Loucy (cell line): Measurements from ENCODE around the gene SPOCK2.
"Not testable (repeated sequence)": the region's sequence is repeated elsewhere in the genome, so short reads cannot be mapped to it uniquely, and the experiment has no call there.

ENCODE experiments used
- H2AFZ ChIP-seq: fragments of 200-600 bp; sonication (generic); 2 replicates; pipeline ENCODE4 v1.6.0; 2016; ENCODE audit warnings: antibody characterized with exemption, mild to moderate bottlenecking, low read length, moderate library complexity
- H3F3A ChIP-seq: fragments of 200-600 bp; 2 replicates; pipeline ENCODE4 v1.6.0; 2016; ENCODE audit warnings: antibody characterized with exemption, low read depth, mild to moderate bottlenecking
- H3K27me3 ChIP-seq: fragments of 200-600 bp; sonication (generic); 2 replicates; pipeline ENCODE4 v1.6.1; 2014; ENCODE audit warnings: low read length, mild to moderate bottlenecking; ENCODE audit not compliant: insufficient read depth, poor library complexity, severe bottlenecking
- H3K36me3 ChIP-seq: fragments of 200-600 bp; sonication (generic); 2 replicates; pipeline ENCODE4 v1.6.1; 2016; ENCODE audit warnings: low read length; ENCODE audit not compliant: insufficient read depth
- H3K4me1 ChIP-seq: fragments of 200-600 bp; sonication (generic); 2 replicates; pipeline ENCODE4 v1.5.1; 2014; ENCODE audit warnings: low read length, mild to moderate bottlenecking; ENCODE audit not compliant: insufficient read depth, poor library complexity, severe bottlenecking
- H3K4me2 ChIP-seq: fragments of 200-600 bp; sonication (generic); 2 replicates; pipeline ENCODE4 v1.6.0; 2014; ENCODE audit warnings: antibody characterized with exemption, low read length, low read depth, mild to moderate bottlenecking; ENCODE audit not compliant: poor library complexity, severe bottlenecking
- H3K4me3 ChIP-seq: fragments of 200-600 bp; sonication (generic); 2 replicates; pipeline ENCODE4 v1.5.1; 2014; ENCODE audit warnings: low read length, mild to moderate bottlenecking, mixed read lengths; ENCODE audit not compliant: poor library complexity, severe bottlenecking
- H3K79me2 ChIP-seq: fragments of 200-600 bp; sonication (generic); 2 replicates; pipeline ENCODE4 v1.6.1; 2014; ENCODE audit warnings: low read length; ENCODE audit not compliant: insufficient read depth
- H3K9ac ChIP-seq: fragments of 200-600 bp; sonication (generic); 2 replicates; pipeline ENCODE4 v1.6.0; 2014; ENCODE audit warnings: mild to moderate bottlenecking, low read depth, low read length, moderate library complexity; ENCODE audit not compliant: poor library complexity, severe bottlenecking
- H3K9me2 ChIP-seq: fragments of 200-600 bp; sonication (generic); replicated peaks from 2 replicates; pipeline ENCODE4 v1.6.1; 2016; ENCODE audit warnings: low read depth, low read length, mixed read lengths
- H3K9me3 ChIP-seq: fragments of 200-600 bp; sonication (generic); 2 replicates; pipeline ENCODE4 v1.6.1; 2014; ENCODE audit warnings: mild to moderate bottlenecking, antibody characterized with exemption, low read length, low read depth; ENCODE audit not compliant: insufficient read depth
- H4K20me1 ChIP-seq: fragments of 200-600 bp; sonication (generic); 2 replicates; pipeline ENCODE4 v1.6.0; 2014; ENCODE audit warnings: antibody characterized with exemption, low read length, mild to moderate bottlenecking; ENCODE audit not compliant: insufficient read depth, poor library complexity, severe bottlenecking
- CTCF ChIP-seq: fragments of 200-600 bp; sonication (generic); conservative IDR thresholded peaks from 2 replicates; pipeline ENCODE4 v1.5.1; 2014; ENCODE audit warnings: mild to moderate bottlenecking, antibody characterized with exemption, low read length
- EZH2phosphoT487 ChIP-seq: fragments of 200-600 bp; IDR thresholded peaks from 2 replicates; pipeline ENCODE4 v1.6.1; 2018; ENCODE audit warnings: antibody characterized with exemption, mild to moderate bottlenecking, moderate library complexity, borderline replicate concordance

SPOCK2 gene

GRCh38 chr10:72108830-72109635, 20.7 kb upstream of the SPOCK2 start:
- Histone ChIP-seq H3K4me1 (peaks cover 24% of the 10 kb centered on the region), H3K27me3 (no peaks in the 10 kb centered on the region), H3K4me2 (no peak overlapping the region), H3F3A (0 out of 2 replicates have a peak, but pooled peaks cover 4% of the 10 kb centered on the region), H2AFZ (no peak overlapping the region), H3K9me3 (no peaks in the 10 kb centered on the region), H3K9me2 (no peaks in the 10 kb centered on the region), H3K9ac (peak overlapping the region; percentile 23), H4K20me1 (no peaks in the 10 kb centered on the region), H3K79me2 (no peaks in the 10 kb centered on the region), H3K4me3 (no peak overlapping the region), H3K36me3 (peaks cover 4% of the 10 kb centered on the region; the same call in 1 of the 2 replicates)
- TF ChIP-seq CTCF (no peak), EZH2phosphoT487 (no peak)

DNA sequence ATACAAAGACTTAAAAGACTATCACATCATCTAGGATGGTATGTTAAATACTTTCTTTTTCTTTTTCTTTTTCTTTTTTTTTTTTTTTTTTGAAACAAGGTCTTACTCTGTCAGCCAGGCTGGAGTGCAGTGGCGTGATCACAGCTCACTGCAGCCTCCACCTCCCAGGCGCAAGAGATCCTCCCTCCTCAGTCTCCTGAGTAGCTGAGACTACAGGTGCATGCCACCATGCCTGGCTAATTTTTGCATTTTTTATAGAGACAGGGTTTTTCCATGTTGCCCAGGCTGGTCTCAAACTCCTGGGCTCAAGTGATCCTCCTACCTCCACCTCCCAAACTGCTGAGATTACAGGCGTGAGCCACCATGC, 19.6 kb upstream of the SPOCK2 start:
- H3K9ac ChIP-seq, result peak overlapping the region; percentile 59

GRCh38 chr10:72107325-72108003, 19.1 kb upstream of the SPOCK2 start:
- Histone ChIP-seq H4K20me1 (no peaks in the 10 kb centered on the region), H3F3A (0 out of 2 replicates have a peak, but pooled peaks cover 4% of the 10 kb centered on the region), H3K4me1 (peaks cover 24% of the 10 kb centered on the region), H2AFZ (peak overlapping the region; percentile 29; the same call in 1 of the 2 replicates), H3K9me3 (no peaks in the 10 kb centered on the region), H3K4me2 (peak overlapping the region; percentile 74), H3K36me3 (peaks cover 12% of the 10 kb centered on the region; the same call in 1 of the 2 replicates), H3K27me3 (no peaks in the 10 kb centered on the region), H3K9me2 (no peaks in the 10 kb centered on the region), H3K4me3 (peak overlapping the region; percentile 63), H3K9ac (peak overlapping the region; percentile 59), H3K79me2 (no peaks in the 10 kb centered on the region)
- TF ChIP-seq EZH2phosphoT487 (no peak), CTCF (no peak)

More for the DNA sequence above, 19.6 kb upstream of the SPOCK2 start:
- H3K27me3 ChIP-seq, H3K36me3 ChIP-seq, H3K9me2 ChIP-seq, H3F3A ChIP-seq, H3K79me2 ChIP-seq, H4K20me1 ChIP-seq, H2AFZ ChIP-seq, H3K9me3 ChIP-seq: not testable (repeated sequence)
- H3K4me2 ChIP-seq, result peak overlapping the region; percentile 74
- H3K4me1 ChIP-seq, result peaks cover 24% of the 10 kb centered on the region
- H3K4me3 ChIP-seq, result peak overlapping the region; percentile 63
